HG03460 (cell line): Measurements from ENCODE around the gene ADAMTSL2.

Experiments used
- ATAC-seq: cut with Tn5 transposase; IDR thresholded peaks from one replicate; pipeline ENCODE4 v1.9.1; 2021; ENCODE audit not compliant: unreplicated experiment

ADAMTSL2 gene

GRCh38 chr9:133571896-133572595 lies 37.5 kb downstream of the ADAMTSL2 start:
- ATAC-seq: no peak

DNA sequence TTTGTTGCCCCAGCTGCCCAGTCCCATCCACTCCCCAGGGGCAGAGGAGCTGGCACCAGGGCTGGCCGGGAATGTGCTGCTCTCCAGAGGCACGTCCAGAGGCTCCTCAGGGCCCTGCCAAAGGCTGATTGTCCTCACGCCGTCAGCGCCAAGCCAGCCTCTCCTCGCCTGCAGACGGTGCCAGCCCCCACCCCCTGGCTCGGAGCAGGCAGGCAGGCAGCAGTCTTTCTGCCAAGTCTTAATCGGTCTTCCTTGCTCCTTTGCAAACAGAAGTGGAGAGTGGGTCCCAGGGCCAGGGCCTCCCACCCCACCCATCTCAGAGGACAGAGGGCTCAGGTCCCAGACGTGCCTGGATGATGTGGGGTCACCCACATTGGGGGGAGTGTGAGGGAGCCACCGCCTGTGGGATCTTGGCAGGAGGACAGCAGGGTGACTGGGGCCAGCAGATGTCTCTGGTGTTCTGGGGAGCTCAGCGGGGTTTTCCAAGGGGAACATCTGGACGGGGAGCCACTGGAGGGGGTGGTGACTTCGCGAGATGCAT lies 38.4 kb downstream of the ADAMTSL2 start:
- ATAC-seq: no peak

GRCh38 chr9:133573791-133574515 lies 39.4 kb downstream of the ADAMTSL2 start:
- ATAC-seq: no peak

DNA sequence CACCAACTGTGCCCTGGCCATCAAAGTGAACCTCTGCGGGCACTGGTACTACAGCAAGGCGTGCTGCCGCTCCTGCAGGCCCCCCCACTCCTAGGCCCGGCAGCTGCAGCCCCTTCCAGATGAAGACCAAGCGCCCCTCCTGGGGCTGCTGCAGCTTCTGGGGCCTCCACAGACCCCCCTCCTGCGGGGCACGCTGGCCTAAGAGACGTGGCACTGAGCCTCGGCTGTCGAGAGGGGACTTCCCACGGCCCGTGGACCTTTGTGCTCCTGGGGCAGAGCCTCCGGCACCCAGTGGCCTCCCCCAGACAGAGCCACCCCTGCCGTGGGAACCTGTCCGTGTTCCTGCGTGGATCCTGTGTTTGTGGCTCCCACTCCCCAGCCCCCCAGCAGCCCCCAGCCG lies 40.3 kb downstream of the ADAMTSL2 start:
- ATAC-seq: no peak

DNA sequence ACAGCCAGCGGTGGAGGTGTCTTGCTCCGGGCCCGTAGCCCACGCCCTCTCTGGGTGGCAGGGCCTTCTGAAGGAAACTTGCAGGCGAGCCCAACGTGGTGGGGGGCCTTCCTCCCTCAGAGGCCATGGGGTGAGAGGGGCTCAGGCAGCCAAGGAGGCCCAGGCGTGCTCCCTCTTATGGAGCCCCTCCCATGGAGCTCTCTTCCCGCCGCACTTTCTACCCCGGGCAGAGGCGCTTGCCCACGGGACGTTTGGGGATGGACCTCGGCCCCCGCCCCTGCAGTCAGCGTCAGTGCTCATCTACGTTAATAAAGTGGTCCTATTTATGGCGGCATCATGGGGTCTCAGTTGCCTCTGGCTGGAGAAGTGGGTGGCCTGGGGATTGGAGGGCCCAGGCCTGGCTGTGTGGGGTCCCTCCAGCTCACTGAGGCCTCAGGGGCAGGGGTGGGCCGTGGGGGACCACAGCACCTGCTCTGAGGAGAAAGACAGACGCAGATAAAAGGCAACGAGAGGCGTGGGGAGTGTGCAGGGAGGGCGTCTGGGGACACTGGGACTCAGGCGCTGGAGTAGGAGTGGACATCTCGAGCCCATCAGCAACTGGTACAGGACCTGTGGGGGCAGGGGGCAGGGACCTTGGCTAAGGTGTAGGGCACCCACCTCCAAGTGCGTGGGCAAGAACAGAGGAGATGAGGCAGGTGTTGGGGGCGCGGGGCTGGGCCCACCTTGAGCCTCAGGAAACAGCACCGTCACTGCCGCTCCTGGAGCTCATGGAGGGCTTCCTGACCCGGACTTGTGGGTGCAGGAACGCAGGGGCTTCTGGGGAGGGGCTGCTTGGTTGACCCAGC lies 40.9 kb downstream of the ADAMTSL2 start:
- ATAC-seq: no peak

GRCh38 chr9:133576031-133576874 lies 41.7 kb downstream of the ADAMTSL2 start:
- no peak for ATAC-seq

DNA sequence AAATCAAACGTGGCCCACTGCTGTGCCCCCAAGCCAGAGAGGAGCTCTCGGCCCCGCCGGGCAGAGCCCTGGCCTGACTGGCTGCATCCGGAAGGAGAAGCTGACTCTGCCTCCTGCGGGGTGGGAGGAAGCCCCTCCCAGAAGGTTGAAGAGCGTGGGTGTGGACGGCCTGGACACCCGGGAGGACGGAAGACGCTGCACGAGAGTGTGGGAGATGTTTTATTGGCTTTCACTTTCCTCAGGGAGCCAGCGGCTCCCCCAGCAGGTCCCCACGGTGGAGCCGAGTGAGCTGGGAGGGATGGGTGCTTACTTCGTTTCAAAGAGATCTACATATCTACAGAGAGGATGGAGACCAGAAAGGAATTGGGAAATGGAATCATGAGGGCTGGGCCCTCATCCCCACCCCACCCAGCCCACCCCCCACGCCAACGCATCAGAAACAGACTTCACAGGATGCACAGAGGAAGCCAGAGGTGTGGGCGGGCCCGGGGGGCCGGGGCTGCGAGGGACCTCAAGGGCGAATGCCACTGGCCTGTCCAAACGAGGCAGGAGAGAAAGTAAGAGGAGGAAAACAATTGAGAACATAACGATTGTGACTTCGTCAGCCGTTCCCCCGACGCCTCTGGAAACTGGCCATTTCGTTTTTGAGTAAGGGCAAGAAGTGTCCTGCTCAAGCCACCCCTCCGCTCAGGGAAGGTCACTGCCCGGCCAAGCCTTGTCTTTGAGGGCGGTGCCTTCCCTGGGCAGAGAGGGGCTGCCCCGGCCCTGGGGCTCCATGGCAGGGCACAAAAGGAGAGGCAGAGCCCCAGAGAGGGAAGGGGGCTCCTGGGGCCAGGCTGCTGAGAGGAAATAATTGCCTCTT lies 42.6 kb downstream of the ADAMTSL2 start:
- ATAC-seq: no peak

- ATAC-seq: no peak
Measured at GRCh38 chr9:133577737-133578112, 43.2 kb downstream of the ADAMTSL2 start.

- no peak for ATAC-seq
Measured at GRCh38 chr9:133578524-133579441, 44.3 kb downstream of the ADAMTSL2 start.

DNA sequence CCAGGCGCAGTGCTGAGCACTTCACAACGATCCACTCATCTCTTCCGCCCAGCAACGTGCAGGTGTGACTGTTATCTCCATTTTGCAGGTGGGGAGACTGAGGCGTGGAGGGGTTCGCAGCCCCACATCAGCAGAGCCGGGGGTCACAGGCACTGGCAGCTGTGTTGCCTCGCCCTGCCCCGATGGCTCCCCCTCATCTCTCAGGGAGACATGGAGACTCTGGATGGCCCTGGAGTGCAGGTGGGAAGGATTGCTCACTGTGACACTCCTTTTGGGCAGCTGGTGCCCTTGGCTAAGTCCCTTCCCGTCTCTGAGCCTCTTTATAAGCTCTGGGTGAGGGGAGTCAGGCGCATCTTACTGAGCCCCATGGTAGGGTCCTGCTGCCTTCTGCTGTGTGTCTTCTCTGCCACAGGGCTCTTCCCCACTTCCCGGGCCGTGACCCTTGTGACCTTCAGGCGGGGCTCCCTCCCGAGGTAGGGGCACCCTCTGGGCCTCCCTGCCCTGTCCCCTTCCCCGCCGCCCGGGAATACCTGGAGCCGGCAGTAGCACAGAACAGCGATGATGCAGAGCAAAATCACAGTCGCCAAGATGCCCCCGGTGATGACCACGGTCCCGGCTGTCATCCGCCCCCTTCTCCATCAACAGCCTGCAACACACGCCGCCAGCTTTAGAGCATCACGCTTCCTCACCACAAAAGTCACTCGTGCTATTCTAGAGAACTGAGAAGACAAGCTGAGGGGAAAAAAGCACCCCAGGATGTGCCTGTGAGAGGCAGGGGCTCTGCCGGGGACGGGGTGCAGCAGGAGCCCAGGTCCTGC lies 45.3 kb downstream of the ADAMTSL2 start:
- no peak for ATAC-seq

GRCh38 chr9:133580419-133580738 lies 45.9 kb downstream of the ADAMTSL2 start:
- ATAC-seq: no peak

DNA sequence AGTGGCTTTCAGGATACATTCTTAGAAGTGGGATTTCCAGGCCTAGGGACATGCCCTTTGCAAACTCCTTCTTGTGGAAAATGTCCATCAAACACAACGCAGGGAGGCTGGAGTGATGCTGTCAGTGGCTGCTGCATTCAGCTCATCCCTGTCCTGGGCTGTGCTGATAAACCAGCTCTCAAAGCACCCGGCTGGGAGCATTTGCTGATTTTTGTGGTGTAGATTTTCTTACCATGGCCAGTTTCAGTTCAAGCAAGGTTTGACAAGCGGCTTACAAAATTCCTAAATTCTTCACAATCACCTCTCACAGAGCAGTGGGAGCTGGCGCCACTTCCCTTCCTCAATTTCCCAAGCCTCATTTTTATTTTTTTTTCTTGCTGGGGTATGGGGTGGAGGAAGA lies 46.5 kb downstream of the ADAMTSL2 start:
- no peak for ATAC-seq

GRCh38 chr9:133581513-133582343 lies 47.2 kb downstream of the ADAMTSL2 start:
- ATAC-seq: no peak

DNA sequence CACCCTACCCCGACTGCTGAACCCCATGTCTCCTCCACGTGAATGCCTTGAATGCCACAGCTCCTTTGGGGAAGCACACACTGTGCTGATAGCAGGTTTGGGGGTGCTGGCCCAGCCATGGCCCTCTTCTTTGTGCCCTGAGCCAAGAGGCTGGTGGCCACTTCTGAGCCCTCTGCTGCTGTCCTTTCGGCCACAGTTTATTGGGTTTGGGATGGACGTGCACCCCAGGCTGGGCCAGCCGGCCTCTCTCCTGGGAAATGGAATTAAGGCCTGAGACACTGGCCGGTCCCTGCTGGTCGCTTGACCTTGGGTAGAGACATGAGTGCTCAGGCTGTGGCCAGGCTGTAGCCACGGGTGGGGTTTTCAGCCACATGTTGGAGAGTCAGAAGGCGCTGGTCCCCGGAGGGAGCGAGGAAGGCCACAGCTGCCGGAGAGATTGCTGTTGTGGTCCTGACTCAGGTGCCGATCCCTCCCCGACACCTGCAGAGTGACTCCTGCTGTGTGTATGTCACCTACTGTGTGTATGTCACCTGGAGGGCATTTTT lies 48.1 kb downstream of the ADAMTSL2 start:
- no peak for ATAC-seq

- no peak for ATAC-seq
Measured at GRCh38 chr9:133583111-133583510, 48.6 kb downstream of the ADAMTSL2 start.

- ATAC-seq: no peak
Measured at GRCh38 chr9:133583586-133583985, 49.1 kb downstream of the ADAMTSL2 start.

DNA sequence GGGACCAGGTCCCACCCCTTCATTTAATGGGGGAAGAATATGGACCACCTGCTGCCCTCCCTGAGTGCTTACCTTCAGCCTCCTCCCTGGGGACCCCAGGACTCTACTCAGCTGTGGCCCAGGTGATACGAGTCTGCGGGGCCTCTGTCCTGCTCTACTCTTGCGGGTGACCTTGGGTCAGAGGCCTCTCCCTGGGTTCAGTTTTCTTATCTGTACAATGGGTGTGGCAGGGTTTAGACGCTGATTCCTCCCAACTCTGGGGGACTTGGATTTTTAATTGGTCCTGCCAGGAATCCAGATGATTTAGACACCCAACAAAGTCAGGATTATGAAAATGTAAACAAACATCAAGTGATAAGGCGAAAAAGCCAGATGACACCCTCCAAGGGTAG lies 49.7 kb downstream of the ADAMTSL2 start:
- ATAC-seq: no peak
